ENCODE data around the gene ZBTB7C.

DNA sequence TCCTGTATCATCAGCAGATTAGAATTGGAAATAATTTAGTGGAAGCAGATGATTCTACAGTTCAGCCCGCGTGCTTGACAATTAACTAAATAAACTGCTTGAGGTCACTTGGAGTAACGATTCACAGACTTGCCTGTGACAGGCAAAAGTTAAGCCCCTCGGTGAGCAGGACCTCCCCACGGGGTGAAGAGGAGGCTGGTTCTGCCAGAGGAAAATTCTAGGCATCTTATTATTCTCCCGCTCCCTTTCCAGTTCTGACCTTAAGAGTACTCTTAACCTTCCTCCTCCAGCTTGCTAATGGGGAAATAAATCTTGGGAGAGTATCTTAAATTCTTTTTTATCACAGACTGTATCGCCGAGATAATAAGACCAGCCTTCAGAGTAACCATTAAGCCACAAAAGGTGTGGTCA is 309.0 kb downstream of the ZBTB7C start:
- TF ChIP-seq, protein P1, sequence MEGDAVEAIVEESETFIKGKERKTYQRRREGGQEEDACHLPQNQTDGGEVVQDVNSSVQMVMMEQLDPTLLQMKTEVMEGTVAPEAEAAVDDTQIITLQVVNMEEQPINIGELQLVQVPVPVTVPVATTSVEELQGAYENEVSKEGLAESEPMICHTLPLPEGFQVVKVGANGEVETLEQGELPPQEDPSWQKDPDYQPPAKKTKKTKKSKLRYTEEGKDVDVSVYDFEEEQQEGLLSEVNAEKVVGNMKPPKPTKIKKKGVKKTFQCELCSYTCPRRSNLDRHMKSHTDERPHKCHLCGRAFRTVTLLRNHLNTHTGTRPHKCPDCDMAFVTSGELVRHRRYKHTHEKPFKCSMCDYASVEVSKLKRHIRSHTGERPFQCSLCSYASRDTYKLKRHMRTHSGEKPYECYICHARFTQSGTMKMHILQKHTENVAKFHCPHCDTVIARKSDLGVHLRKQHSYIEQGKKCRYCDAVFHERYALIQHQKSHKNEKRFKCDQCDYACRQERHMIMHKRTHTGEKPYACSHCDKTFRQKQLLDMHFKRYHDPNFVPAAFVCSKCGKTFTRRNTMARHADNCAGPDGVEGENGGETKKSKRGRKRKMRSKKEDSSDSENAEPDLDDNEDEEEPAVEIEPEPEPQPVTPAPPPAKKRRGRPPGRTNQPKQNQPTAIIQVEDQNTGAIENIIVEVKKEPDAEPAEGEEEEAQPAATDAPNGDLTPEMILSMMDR (IDR thresholded peaks at IDR 0.05): no peak
- TF ChIP-seq GABPA (IDR thresholded peaks at IDR 0.05; ENCODE audit: low read depth): no peak
- no peak for TF ChIP-seq SIN3A (IDR thresholded peaks at IDR 0.05; ENCODE audit: borderline replicate concordance, low read depth, low read length)
- TF ChIP-seq, protein P2, sequence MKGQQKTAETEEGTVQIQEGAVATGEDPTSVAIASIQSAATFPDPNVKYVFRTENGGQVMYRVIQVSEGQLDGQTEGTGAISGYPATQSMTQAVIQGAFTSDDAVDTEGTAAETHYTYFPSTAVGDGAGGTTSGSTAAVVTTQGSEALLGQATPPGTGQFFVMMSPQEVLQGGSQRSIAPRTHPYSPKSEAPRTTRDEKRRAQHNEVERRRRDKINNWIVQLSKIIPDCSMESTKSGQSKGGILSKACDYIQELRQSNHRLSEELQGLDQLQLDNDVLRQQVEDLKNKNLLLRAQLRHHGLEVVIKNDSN (IDR thresholded peaks at IDR 0.05; ENCODE audit: borderline replicate concordance, low read depth): no peak
- no peak for TF ChIP-seq YY1 (IDR thresholded peaks at IDR 0.05; ENCODE audit: low read depth)
- TF ChIP-seq, protein P3, sequence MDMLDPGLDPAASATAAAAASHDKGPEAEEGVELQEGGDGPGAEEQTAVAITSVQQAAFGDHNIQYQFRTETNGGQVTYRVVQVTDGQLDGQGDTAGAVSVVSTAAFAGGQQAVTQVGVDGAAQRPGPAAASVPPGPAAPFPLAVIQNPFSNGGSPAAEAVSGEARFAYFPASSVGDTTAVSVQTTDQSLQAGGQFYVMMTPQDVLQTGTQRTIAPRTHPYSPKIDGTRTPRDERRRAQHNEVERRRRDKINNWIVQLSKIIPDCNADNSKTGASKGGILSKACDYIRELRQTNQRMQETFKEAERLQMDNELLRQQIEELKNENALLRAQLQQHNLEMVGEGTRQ (IDR thresholded peaks at IDR 0.05; ENCODE audit: borderline replicate concordance, low read depth, low read length): no peak
- TF ChIP-seq TAF1 (IDR thresholded peaks at IDR 0.05; ENCODE audit: borderline replicate concordance, low read depth, low read length): no peak

Data from SK-N-SH (cell line).